SKM-1 treated with dmso at 0.1 percent for 144 hours (cell line): ENCODE data around the gene MMP28.
A peak's percentile ranks its signal among the peaks of the same experiment; 100 is the strongest.

Experiments used
- DNase-seq: peaks from one replicate; lab custom pipeline; 2025; ENCODE audit not compliant: unreplicated experiment; lab: John Stamatoyannopoulos, UW

MMP28 gene

DNA sequence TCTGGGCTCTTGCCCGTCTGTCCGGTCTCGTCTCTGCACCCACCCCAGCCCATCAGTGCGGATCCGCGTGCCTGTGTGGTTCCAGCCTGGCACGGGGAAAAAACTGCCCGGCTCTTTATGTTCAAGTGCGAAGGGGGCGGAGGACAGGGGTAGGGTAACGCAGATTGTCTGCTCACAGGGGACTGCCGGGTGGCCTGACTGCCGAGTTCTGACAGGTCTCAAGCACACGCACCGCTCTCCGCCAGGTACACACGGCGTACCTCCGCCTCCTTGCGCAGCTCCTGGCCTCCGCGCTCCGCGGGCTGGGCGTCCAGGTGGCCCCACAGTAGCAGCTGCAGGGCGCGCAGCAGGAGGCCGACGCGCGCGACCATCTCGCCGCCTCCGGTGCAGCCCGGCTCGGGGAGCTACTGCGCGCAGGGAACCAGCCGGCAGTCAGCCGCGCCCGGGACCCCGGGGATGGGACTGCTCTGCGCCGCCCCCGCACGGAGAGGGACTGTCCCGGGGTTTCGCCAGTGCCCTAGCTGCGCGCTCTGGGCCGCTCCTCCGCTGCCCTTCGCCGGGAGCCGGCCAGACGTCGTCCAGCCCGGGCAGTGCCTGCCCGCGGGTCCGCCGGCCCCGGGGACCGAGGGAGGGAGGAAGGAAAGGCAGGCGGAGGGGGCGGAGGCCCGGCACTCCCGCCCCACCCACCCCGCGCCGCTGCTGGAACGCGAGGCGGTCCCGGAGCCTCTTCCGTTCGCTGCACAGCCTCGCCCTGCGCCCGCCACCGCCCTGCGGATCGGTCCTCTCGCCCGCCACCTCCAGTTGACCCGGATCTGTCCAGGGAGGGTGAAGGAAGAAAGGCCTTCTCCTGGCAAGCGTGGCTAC, at the start of gene MMP28:
Gene MMP28, minus strand, starts transcription at position 635 of the 864 bp plus-strand sequence. Its CDS starts 264 bp downstream, at position 371.
- DNase-seq = no peak

- DNase-seq = no peak
Observed at GRCh38 chr17:35844547-35844946, 49.1 kb upstream of the MMP28 start.

DNA sequence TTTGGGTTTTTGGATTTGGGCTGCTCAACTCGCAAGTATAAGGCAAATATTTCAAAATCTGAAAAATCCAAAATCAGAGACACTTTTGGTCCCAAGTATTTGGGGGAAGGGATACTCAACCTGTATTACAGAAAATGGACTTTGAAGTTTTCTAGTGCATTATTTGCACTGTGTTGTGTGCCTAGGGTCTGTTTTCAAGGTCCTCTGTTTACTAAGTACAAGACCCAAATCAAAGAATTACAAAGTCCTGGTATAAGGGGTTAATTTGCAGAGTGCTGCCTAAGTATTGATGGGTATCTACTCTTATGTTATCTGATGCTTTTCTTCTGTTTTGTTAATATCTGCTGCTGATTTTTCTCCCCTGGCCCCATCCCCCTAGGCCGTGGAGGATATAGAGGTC, 48.3 kb upstream of the MMP28 start:
- no peak for DNase-seq

DNA sequence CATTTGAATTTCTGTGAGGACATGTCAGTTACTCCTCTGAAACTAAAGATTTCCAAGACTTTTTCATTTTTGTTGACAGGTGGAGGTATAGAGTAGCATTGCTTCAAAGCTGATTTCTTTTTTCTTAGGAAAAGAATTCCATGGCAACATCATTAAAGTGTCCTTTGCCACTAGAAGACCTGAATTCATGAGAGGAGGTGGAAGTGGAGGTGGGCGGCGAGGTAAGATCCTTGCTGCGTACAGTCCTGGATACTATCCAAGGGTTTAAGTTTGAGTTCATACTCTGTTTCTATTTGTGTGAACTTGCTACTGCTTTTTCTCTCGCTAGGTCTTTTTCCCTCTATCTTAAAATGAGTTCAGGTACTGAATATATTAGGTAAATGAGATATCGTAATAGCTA, 46.8 kb upstream of the MMP28 start:
- DNase-seq = no peak

GRCh38 chr17:35841505-35841904, 46.1 kb upstream of the MMP28 start:
- no peak for DNase-seq

DNA sequence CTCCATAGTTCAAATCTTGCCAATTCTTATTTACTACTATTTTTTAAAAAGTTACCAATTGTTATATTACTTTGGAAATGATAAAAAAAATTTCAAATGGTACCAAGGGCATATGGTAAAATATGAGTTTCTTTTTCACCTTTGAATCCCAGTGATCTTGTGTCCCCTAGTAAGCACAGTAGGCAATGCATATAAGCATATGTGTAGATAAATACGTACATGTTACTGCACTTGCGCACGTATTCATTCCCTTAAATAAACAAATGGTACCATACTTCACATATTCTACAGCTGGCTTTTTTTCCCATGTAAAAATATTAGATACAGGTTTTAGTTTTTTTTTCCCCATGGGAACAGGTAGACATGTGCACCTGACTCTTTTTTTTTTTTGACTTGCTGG, 45.7 kb upstream of the MMP28 start:
- no peak for DNase-seq

DNA sequence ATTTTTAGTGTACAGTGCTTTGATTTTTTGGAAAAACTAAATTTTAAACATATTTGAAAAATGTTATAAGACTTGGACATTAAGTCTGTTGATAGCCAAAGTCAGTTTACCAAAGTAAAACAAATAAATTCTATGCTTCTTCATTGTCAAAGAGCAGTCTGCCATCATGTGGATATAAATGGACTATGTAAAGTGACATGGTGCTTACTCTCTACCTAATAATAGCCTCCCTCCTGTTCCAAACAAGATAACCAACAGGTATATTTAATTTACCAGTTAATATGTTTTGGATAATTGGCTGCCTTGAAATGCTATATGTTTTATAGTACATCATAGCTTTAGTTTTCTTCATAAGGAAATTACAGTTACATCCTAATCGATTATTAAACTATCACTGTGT, 29.8 kb upstream of the MMP28 start:
- DNase-seq = no peak

- no peak for DNase-seq
Observed at GRCh38 chr17:35821308-35821707, 25.9 kb upstream of the MMP28 start.

- no peak for DNase-seq
Observed at GRCh38 chr17:35819455-35819854, 24.0 kb upstream of the MMP28 start.

- DNase-seq = no peak
Observed at GRCh38 chr17:35817196-35817595, 21.8 kb upstream of the MMP28 start.

DNA sequence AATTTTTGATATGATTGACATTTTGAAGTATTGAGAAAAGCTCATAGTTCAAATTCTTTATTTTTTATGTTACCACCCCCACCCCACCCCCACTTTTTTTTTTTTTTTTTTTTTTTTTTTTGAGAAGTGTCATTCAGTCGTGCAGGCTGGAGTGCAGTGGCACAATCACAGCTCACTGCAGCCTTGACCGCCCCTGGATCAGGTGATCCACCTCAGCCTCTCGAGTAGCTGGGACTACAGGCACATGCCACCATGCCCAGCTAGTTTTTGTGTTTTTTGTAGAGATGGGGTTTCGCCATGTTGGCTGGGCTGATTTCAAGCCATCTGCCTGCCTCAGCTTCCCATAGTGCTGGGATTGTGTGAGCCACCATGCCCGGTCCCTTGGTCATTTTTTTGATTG, 21.3 kb upstream of the MMP28 start:
- no peak for DNase-seq

GRCh38 chr17:35812456-35812855, 17.0 kb upstream of the MMP28 start:
- DNase-seq = no peak

GRCh38 chr17:35811759-35812158, 16.3 kb upstream of the MMP28 start:
- no peak for DNase-seq

DNA sequence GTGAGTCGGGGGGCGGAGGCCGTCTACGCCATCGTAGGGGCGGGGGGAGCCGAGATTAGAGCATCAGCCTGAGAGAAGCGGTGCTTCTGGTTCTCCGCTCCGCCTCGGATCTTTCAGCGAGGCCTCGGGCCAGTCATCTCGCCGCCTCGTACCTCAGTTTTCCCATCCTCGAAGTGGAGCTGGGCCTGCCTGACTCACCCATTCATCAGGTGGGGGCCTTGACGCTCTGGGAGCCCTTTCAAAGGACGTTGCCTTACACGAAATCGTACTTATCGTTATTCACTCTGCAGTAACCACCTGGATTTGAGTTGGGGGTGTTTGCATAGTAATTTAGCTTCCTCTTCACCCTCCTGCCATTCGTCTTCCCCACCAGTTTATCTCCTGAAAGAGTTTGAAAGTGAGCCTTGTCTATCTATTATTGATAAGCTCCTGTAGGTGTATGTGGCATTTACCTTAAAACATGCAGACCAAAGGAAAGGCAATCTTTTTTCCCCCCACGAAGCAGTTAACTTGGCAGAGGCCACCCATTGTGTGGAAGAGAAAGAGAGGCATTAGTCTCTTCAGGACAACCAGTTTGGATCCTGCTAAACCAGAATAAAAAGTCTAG, 14.5 kb upstream of the MMP28 start:
- DNase-seq = no peak

DNA sequence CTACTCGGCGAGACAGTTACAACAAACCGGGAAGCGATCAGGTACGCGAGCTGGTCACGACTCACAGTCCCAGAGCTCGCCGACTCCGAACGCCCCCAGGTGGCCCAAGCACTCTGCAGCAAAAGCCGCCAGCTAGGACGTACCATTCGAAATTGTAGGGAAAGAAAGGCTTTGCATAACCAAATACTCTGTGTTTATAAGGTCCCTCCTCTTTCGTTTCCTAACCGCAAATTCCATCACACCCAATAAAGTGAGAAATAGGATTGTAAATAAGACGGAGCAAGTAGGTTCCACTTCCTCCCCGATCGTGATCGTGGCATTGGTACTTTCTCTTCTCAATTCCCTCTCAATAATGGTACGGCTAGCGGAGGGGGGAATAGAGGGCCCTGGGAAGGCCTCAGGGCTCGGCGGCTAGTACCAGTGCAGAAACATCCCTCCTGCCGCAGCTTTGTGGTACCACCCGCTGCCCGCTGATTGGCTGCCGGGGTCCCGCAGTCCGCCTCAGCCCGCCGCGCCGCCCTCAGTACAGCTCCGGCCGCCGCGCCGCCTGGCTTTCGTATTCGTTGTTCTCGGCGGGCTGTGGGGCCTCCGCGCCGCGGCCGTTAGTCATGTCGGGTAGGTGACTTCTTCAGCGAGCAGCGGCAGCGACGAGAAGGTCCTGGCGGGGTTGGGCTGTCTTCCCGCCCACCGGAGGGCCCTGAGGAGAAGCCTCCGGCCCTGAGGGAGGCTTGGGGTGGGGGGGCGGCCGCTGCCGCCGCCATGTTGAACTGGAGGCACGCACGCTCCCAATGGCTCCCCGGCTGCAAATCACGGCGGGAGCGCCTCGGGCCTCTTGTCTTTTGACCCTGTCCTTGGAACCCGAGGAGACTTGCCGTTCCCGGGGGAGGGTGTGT, 13.8 kb upstream of the MMP28 start, which contains the start of gene TAF15:
Gene TAF15, plus strand, starts transcription at position 523 of the 893 bp plus-strand sequence. Its CDS starts 86 bp downstream, at position 609.
- DNase-seq = peak; percentile 99

- DNase-seq = no peak
Observed at GRCh38 chr17:35808240-35808961, 13.0 kb upstream of the MMP28 start.

GRCh38 chr17:35807371-35808144, 12.1 kb upstream of the MMP28 start:
- no peak for DNase-seq

DNA sequence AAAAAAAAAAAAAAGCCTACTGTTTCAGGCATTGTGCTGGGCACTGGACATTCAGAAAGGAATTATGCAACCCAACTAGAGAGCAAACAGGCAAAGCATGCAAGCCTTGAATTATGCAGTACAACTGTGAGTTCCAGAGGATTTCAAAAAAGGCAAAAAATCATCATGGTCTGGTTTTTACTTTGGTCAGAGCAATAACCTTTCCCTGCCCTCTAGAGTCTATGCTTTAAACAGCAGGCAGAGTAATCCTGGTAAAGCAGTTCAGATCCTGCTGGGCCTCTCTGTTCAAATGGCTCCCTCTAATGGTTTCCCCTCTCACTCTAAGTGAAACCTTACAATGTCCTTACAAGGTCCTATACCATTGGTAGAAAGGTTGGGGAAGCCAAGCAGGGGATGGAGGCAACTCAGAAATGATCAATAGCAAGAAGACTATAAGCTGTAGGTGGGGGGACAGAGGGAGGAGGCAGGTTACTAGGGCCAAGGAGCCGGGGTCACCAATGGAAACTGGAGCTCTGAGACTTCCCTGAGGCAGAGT, 9.3 kb upstream of the MMP28 start:
- DNase-seq = peak; percentile 82

- no peak for DNase-seq
Observed at GRCh38 chr17:35801583-35802224, 6.3 kb upstream of the MMP28 start.
